HG02840 (cell line): Measurements from ENCODE around the gene MFSD11.
"Not testable (repeated sequence)": the region's sequence is repeated elsewhere in the genome, so short reads cannot be mapped to it uniquely, and the experiment has no call there.

Experiments used
- ATAC-seq: cut with Tn5 transposase; IDR thresholded peaks from one replicate; pipeline ENCODE4 v1.9.1; 2021; ENCODE audit warnings: mild to moderate bottlenecking, moderate library complexity, moderate number of reproducible peaks; ENCODE audit not compliant: unreplicated experiment, low FRiP score

Gene MFSD11

GRCh38 chr17:76791053-76791980 is 53.4 kb downstream of the MFSD11 start:
- ATAC-seq, result no peak

GRCh38 chr17:76792348-76792747 is 54.4 kb downstream of the MFSD11 start:
- no peak for ATAC-seq

- no peak for ATAC-seq
Measured at GRCh38 chr17:76793775-76794174, 55.9 kb downstream of the MFSD11 start.

GRCh38 chr17:76796081-76796480 is 58.2 kb downstream of the MFSD11 start:
- no peak for ATAC-seq

- ATAC-seq, result no peak
Measured at GRCh38 chr17:76797241-76797840, 59.4 kb downstream of the MFSD11 start.

- no peak for ATAC-seq
Measured at GRCh38 chr17:76801706-76802105, 63.8 kb downstream of the MFSD11 start.

- no peak for ATAC-seq
Measured at GRCh38 chr17:76805319-76805718, 67.4 kb downstream of the MFSD11 start.

GRCh38 chr17:76806151-76806550 is 68.2 kb downstream of the MFSD11 start:
- ATAC-seq, result not testable (repeated sequence)

GRCh38 chr17:76806767-76807166 is 68.8 kb downstream of the MFSD11 start:
- not testable (repeated sequence) for ATAC-seq

- ATAC-seq, result no peak
Measured at GRCh38 chr17:76808326-76808725, 70.4 kb downstream of the MFSD11 start.

- no peak for ATAC-seq
Measured at GRCh38 chr17:76810956-76811355, 73.0 kb downstream of the MFSD11 start.

GRCh38 chr17:76811834-76812233 is 73.9 kb downstream of the MFSD11 start:
- no peak for ATAC-seq

- ATAC-seq, result no peak
Measured at GRCh38 chr17:76812263-76812662, 74.3 kb downstream of the MFSD11 start.

- no peak for ATAC-seq
Measured at GRCh38 chr17:76812968-76813367, 75.0 kb downstream of the MFSD11 start.

GRCh38 chr17:76815907-76816589 is 78.1 kb downstream of the MFSD11 start:
- ATAC-seq, result not testable (repeated sequence)

- ATAC-seq, result no peak
Measured at GRCh38 chr17:76816590-76817135, 78.7 kb downstream of the MFSD11 start.

GRCh38 chr17:76820039-76820438 is 82.1 kb downstream of the MFSD11 start:
- ATAC-seq, result no peak

GRCh38 chr17:76820561-76820960 is 82.6 kb downstream of the MFSD11 start:
- ATAC-seq, result no peak

GRCh38 chr17:76822184-76822778 is 84.4 kb downstream of the MFSD11 start:
- ATAC-seq, result no peak

GRCh38 chr17:76824093-76824492 is 86.2 kb downstream of the MFSD11 start:
- no peak for ATAC-seq
